H54 (cell line): ENCODE results near the gene DYNLT5.
A peak's percentile ranks its signal among the peaks of the same experiment; 100 is the strongest.
"Not testable (repeated sequence)": the region's sequence is repeated elsewhere in the genome, so short reads cannot be mapped to it uniquely, and the experiment has no call there.

Experiments used
- DNase-seq: peaks from one replicate; pipeline ENCODE4 v3.0.0; 2011; ENCODE audit warnings: low spot score, mixed read lengths; ENCODE audit not compliant: insufficient read length
- FAIRE-seq: peaks from 3 replicates; lab custom pipeline; 2011; peaks lifted over from hg19 to GRCh38; lab: Jason Lieb, UNC
- POLR2A ChIP-seq: IDR thresholded peaks from 2 replicates; pipeline ENCODE4 v1.6.1; 2011; ENCODE audit warnings: low read depth, mild to moderate bottlenecking, low read length

Gene DYNLT5

GRCh38 chr1:66764994-66765578, 12.8 kb downstream of the DYNLT5 start:
- FAIRE-seq, result peak; percentile 78
- no peak for TF ChIP-seq POLR2A
- DNase-seq, result no peak

GRCh38 chr1:66767626-66768025, 15.4 kb downstream of the DYNLT5 start:
- no peak for TF ChIP-seq POLR2A
- FAIRE-seq (no peak), DNase-seq (no peak)

- no peak for TF ChIP-seq POLR2A
- FAIRE-seq (no peak), DNase-seq (no peak)
These were observed 16.7 kb downstream of the DYNLT5 start for GRCh38 chr1:66768965-66769364.

GRCh38 chr1:66769512-66770229, 17.4 kb downstream of the DYNLT5 start:
- TF ChIP-seq POLR2A, result no peak
- no peak for FAIRE-seq
- no peak for DNase-seq

GRCh38 chr1:66770240-66770639, 18.0 kb downstream of the DYNLT5 start:
- TF ChIP-seq POLR2A, result no peak
- FAIRE-seq (no peak), DNase-seq (no peak)

- FAIRE-seq, result peak; percentile 50
- no peak for DNase-seq
- no peak for TF ChIP-seq POLR2A
These were observed 18.4 kb downstream of the DYNLT5 start for GRCh38 chr1:66770694-66771093.

- no peak for TF ChIP-seq POLR2A
- DNase-seq, result no peak
- no peak for FAIRE-seq
These were observed 21.0 kb downstream of the DYNLT5 start for GRCh38 chr1:66773227-66773626.

- no peak for DNase-seq
- no peak for TF ChIP-seq POLR2A
- no peak for FAIRE-seq
These were observed 22.2 kb downstream of the DYNLT5 start for GRCh38 chr1:66774438-66774837.

- FAIRE-seq (no peak), DNase-seq (no peak)
- TF ChIP-seq POLR2A, result no peak
These were observed 23.4 kb downstream of the DYNLT5 start for GRCh38 chr1:66775646-66776045.

- FAIRE-seq (no peak), DNase-seq (no peak)
- no peak for TF ChIP-seq POLR2A
These were observed 25.6 kb downstream of the DYNLT5 start for GRCh38 chr1:66777831-66778230.

GRCh38 chr1:66778266-66778665, 26.0 kb downstream of the DYNLT5 start:
- no peak for DNase-seq
- FAIRE-seq, result no peak
- no peak for TF ChIP-seq POLR2A

- DNase-seq (no peak), FAIRE-seq (no peak)
- TF ChIP-seq POLR2A, result no peak
These were observed 26.7 kb downstream of the DYNLT5 start for GRCh38 chr1:66778969-66779368.

- no peak for TF ChIP-seq POLR2A
- no peak for DNase-seq
- FAIRE-seq, result no peak
These were observed 27.3 kb downstream of the DYNLT5 start for GRCh38 chr1:66779475-66780078.

- FAIRE-seq, DNase-seq: not testable (repeated sequence)
These were observed 33.5 kb downstream of the DYNLT5 start for GRCh38 chr1:66785800-66786199.

- FAIRE-seq (no peak), DNase-seq (no peak)
- TF ChIP-seq POLR2A, result no peak
These were observed 35.4 kb downstream of the DYNLT5 start for GRCh38 chr1:66787641-66788040.
